HL-60 (cell line): Measurements from ENCODE around the gene AKT3.

ENCODE experiments used
- CTCF ChIP-seq: IDR thresholded peaks from one replicate; pipeline ENCODE4 v1.5.1; 2011; ENCODE audit warnings: low read length, control low read depth, inconsistent platforms; ENCODE audit not compliant: insufficient read depth
- TF ChIP-seq, protein P1 (sequence below): IDR thresholded peaks from 2 replicates; pipeline ENCODE4 v1.6.1; 2012; ENCODE audit warnings: low read depth; ENCODE audit not compliant: insufficient replicate concordance

- no peak for TF ChIP-seq CTCF
- TF ChIP-seq, protein P1, sequence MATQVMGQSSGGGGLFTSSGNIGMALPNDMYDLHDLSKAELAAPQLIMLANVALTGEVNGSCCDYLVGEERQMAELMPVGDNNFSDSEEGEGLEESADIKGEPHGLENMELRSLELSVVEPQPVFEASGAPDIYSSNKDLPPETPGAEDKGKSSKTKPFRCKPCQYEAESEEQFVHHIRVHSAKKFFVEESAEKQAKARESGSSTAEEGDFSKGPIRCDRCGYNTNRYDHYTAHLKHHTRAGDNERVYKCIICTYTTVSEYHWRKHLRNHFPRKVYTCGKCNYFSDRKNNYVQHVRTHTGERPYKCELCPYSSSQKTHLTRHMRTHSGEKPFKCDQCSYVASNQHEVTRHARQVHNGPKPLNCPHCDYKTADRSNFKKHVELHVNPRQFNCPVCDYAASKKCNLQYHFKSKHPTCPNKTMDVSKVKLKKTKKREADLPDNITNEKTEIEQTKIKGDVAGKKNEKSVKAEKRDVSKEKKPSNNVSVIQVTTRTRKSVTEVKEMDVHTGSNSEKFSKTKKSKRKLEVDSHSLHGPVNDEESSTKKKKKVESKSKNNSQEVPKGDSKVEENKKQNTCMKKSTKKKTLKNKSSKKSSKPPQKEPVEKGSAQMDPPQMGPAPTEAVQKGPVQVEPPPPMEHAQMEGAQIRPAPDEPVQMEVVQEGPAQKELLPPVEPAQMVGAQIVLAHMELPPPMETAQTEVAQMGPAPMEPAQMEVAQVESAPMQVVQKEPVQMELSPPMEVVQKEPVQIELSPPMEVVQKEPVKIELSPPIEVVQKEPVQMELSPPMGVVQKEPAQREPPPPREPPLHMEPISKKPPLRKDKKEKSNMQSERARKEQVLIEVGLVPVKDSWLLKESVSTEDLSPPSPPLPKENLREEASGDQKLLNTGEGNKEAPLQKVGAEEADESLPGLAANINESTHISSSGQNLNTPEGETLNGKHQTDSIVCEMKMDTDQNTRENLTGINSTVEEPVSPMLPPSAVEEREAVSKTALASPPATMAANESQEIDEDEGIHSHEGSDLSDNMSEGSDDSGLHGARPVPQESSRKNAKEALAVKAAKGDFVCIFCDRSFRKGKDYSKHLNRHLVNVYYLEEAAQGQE: no peak
Observed at GRCh38 chr1:243499248-243499647, 350.8 kb downstream of the AKT3 start.
